Airway epithelial cell (primary cell): ENCODE data around the gene ATF2. TPM values are rescaled to one million over a fixed set of nuclear protein-coding genes. Genes with fewer than 3 reads are reported as not detected.

Experiments
- total RNA-seq: library from RNA; depleted of rRNA; stranded (reverse); fragments of >200 nt; gene quantifications from 2 replicates; pipeline ENCODE4 v1.2.3, GENCODE V29; 2015

Gene ATF2, protein sequence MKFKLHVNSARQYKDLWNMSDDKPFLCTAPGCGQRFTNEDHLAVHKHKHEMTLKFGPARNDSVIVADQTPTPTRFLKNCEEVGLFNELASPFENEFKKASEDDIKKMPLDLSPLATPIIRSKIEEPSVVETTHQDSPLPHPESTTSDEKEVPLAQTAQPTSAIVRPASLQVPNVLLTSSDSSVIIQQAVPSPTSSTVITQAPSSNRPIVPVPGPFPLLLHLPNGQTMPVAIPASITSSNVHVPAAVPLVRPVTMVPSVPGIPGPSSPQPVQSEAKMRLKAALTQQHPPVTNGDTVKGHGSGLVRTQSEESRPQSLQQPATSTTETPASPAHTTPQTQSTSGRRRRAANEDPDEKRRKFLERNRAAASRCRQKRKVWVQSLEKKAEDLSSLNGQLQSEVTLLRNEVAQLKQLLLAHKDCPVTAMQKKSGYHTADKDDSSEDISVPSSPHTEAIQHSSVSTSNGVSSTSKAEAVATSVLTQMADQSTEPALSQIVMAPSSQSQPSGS
- total RNA-seq, result 15.0 and 15.3 TPM in 2 replicates

DNA sequence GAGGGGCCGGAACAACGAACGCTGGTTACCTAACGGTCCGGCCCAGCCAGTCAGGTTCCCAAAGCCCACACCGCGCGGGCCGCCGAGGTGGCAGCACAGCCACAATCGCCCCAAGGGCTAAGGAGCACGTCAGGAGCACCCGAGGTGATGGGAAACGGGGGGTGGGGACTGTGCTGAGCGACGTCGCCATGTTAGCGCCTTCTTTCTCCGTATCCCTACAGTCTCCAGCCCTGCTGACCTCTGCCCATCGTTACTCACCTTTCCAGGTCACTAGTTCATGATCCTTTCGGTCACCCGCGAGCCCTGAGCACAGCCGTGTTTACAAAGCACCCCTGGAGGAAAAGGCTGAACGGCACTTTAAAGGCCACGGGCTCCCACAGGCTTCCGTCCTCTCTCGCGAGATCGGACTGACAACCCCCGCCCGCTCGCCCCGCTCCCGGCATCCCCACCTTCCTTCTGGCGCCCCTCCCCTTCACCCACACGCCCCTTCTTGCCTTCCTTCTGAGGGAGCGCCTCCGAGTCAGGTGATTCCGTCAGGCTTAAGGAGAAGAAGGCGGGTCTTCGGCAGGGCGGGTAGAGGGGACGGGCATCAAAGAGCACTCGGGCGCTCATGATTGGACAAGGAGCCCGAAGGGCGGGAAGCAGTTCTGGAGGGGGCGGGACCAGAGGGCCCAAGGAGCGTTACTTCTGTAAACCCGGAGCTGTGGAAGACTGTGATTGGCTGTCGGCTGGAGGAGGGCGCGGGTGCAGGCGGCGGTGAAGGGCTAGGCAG, at the start of gene ATF2:
Gene ATF2 (minus strand): TSS at position 412 of the 772 bp plus-strand sequence. CDS start 31,760 bp downstream, outside the sequence.

DNA sequence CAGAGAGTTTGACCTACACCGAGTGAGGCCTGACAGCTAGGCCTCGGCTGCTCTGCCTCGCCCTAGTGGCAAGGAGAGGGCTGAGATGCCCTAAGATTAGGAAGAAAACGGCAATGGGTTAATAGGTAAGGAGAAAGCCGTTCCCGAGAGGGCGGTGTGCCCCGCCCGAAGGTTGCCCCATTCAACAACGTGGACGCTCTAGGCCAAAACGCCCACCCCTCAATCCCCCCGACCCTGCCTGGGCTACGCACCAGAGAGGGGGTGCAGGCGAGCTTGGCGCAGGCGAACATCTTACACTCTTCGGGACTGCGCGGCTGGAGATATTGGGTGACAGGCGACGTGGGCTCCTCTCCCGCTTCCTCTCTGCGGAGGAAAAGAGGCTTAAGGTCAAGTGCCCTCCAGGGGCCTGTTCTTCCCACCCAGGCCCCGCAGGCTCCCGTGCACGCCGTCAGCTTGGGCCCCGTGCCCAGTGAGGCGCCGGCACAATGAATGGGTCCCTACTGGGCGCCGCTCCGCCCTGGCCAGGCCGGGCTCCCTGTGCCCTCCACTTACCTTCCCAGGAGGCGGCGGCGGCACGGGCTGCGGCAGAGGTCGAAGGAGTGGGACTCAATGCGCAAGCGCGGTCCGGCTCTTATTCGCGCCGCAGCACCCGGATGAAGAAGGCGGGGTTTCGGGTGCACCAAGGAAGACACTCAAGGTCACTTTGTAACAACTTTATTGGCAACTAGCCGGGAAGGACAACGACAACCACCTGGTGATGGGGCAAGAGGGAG, 13.3 kb upstream of the ATF2 start, which contains the start of gene ATP5MC3:
Gene ATP5MC3 (minus strand): TSS at position 607 of the 773 bp plus-strand sequence. CDS start 317 bp downstream, at position 290.

Other genes starting within 250 kb of the ATF2 start
- 3.4 and 4.4 TPM in 2 replicates for gene CHN1, start 162.8 kb downstream of the ATF2 start, total RNA-seq
- 320 and 335 TPM in 2 replicates for gene ATP5MC3, start 13.5 kb upstream of the ATF2 start, total RNA-seq